ENCODE results near the gene C2CD5. TPM values are rescaled to one million over a fixed set of nuclear protein-coding genes. Genes with fewer than 3 reads are reported as not detected.

The C2CD5 gene
- total and polyA plus RNA-seq, 12 donors: 13.8 to 38.9 (median 27.4) TPM

DNA sequence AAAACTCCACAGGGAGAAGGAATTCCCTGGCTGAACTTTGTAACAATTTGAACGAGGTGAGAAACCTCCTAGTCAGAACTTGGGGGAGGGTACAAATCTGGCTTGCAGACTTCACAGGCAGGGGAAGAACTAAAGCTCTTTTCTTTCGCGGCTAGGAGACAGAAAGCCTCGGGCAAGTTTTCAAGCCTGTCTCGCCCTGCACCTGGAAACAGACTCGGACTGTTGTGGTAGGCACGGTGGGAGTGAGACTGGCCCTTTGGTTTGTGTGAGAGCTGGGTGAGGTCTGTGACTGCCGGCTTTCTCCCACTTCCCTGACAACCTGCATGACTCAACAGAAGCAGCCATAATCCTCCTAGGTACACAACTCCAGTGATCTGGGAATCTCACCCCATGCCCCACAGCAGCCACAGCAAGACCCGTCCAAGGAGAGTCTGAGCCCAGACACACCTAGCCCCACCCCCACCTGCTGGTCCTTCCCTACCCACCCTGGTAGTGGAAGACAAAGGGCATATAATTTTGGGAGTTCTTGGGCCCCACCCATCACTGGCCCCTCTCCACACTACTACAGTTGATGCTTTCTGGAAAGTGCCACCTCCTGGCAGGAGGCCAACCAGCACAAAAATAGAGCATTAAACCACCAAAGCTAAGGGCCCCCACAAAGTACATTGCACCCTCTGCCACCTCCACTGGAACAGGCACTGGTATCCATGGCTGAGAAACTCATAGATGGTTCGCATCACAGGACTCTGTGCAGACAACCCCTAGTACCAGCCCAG, 107.1 kb downstream of the C2CD5 start:
- no peaks in the 10 kb centered on the region for H3K36me3 ChIP-seq (replicated peaks in 1 of 2)
- WGBS, 4 donors: 73 to 83% (median 78%) methylated on average over 9 to 10 of the region's 10 CpGs
- no peaks in the 10 kb centered on the region for H3K9me3 ChIP-seq (replicated peaks in 1 of 3)
- no peak for TF ChIP-seq POLR2A (IDR thresholded peaks at IDR 0.05)
- TF ChIP-seq, protein P1, sequence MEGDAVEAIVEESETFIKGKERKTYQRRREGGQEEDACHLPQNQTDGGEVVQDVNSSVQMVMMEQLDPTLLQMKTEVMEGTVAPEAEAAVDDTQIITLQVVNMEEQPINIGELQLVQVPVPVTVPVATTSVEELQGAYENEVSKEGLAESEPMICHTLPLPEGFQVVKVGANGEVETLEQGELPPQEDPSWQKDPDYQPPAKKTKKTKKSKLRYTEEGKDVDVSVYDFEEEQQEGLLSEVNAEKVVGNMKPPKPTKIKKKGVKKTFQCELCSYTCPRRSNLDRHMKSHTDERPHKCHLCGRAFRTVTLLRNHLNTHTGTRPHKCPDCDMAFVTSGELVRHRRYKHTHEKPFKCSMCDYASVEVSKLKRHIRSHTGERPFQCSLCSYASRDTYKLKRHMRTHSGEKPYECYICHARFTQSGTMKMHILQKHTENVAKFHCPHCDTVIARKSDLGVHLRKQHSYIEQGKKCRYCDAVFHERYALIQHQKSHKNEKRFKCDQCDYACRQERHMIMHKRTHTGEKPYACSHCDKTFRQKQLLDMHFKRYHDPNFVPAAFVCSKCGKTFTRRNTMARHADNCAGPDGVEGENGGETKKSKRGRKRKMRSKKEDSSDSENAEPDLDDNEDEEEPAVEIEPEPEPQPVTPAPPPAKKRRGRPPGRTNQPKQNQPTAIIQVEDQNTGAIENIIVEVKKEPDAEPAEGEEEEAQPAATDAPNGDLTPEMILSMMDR (IDR thresholded peaks at IDR 0.05): no peak
- H3K27me3 ChIP-seq: no peaks in the 10 kb centered on the region
- DNase-seq: no peak
- H3K4me3 ChIP-seq: no peak overlapping the region
- intact Hi-C loops (cut with DNase I): no loop called here
- no peak overlapping the region for H3K27ac ChIP-seq
- no peaks in the 10 kb centered on the region for H3K4me1 ChIP-seq (replicated peaks in 1 of 2)

DNA sequence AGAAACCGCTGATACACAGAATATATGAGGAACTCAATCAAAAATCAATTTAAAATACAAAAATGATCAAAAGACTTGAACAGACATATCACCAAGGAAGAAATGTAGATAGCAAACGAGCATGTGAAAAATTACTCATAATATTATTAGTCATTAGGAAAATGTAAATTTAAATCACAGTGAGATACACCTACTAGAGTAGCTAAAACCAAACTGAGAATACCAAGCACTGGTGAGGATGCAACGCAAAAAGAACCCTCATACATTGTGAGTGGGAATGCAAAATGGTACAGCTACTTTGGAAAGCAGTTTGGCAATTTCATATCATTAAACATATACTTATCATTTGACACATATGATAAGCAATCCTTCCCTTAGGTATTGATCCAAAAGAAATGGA, 108.8 kb downstream of the C2CD5 start:
- Histone ChIP-seq H3K4me1 (replicated peaks in 1 of 2) (no peaks in the 10 kb centered on the region), H3K27ac (no peak overlapping the region), H3K4me3 (no peak overlapping the region), H3K36me3 (replicated peaks in 1 of 2) (no peaks in the 10 kb centered on the region), H3K27me3 (no peaks in the 10 kb centered on the region), H3K9me3 (replicated peaks in 1 of 3) (no peaks in the 10 kb centered on the region)
- WGBS, 4 donors: 68 to 79% (median 73%) methylated on average over 3 of the region's 3 CpGs
- DNase-seq: no peak
- intact Hi-C loops (cut with DNase I): no loop called here
- no peak for TF ChIP-seq POLR2A (IDR thresholded peaks at IDR 0.05)
- TF ChIP-seq, protein P1 (IDR thresholded peaks at IDR 0.05): no peak

DNA sequence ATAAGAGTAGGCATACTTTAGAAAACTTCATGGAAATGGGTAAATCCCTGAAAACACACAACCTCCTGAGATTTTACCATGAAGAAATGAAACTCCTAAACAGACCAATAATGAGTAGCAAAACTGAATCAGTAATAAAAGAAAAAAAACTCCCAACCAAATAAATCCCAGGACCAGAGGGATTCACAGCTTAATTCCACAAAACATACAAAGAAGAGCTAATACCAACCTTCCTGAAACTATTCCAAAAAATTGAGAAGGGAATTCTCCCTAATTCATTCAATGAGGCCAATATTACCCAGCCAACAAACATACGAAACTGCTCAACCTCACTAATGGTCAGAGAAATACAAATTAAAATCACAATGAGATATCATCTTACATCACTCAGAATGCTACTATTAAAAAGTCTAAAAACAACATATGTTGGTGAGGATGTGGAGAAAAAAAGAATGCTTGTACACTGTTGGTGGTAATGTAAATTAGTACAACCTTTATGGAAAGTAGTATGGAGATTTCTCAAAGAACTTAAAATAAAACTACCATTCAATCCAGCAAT, 112.6 kb downstream of the C2CD5 start:
- H3K4me3 ChIP-seq: no peak overlapping the region
- TF ChIP-seq, protein P1 (IDR thresholded peaks at IDR 0.05): no peak
- TF ChIP-seq POLR2A (IDR thresholded peaks at IDR 0.05): no peak
- DNase-seq: no peak
- H3K4me1 ChIP-seq (replicated peaks in 1 of 2): no peaks in the 10 kb centered on the region
- no peaks in the 10 kb centered on the region for H3K36me3 ChIP-seq (replicated peaks in 1 of 2)
- no peaks in the 10 kb centered on the region for H3K9me3 ChIP-seq (replicated peaks in 1 of 3)
- H3K27ac ChIP-seq: no peak overlapping the region
- H3K27me3 ChIP-seq: no peaks in the 10 kb centered on the region
- 57 to 59% (median 59%) methylated on average over 1 of the region's 1 CpG for WGBS, 4 donors
- intact Hi-C loops (cut with DNase I): no loop called here

DNA sequence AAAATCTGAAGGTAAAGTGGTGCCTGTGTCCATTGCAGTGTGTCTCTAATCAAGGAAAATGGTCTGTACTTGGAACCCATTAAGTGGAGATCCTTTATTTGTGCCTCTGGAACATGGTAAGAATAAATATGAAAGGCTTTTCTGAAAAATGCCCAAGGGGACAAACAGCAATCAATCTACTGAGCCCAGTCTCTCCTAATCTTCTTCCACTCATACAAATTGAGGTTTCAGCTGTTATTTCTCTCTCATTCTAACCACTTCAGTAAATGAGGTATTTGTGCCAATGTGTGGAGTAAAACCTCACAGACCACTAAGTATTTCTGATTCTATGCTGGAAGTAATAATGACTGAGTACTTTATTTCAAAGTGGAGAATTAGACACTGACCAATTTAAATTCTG, 127.5 kb downstream of the C2CD5 start:
- peaks cover 0 to 8% of the 10 kb centered on the region in 2 donors for H3K4me1 ChIP-seq (replicated peaks in 1 of 2)
- no peak overlapping the region for H3K27ac ChIP-seq
- H3K36me3 ChIP-seq (replicated peaks in 1 of 2): no peaks in the 10 kb centered on the region
- no peaks in the 10 kb centered on the region for H3K27me3 ChIP-seq
- intact Hi-C loops (cut with DNase I): no loop called here
- TF ChIP-seq, protein P1 (IDR thresholded peaks at IDR 0.05): no peak
- TF ChIP-seq POLR2A (IDR thresholded peaks at IDR 0.05): no peak
- no peak for DNase-seq
- no peaks in the 10 kb centered on the region for H3K9me3 ChIP-seq (replicated peaks in 1 of 3)
- H3K4me3 ChIP-seq: no peak overlapping the region
